Kidney (tissue), 14 donors: Measurements from ENCODE around the gene STPG3. TPM values are rescaled to one million over a fixed set of nuclear protein-coding genes. Genes with fewer than 3 reads are reported as not detected.

Experiments used
- DNase-seq, 5 donors: peaks; one replicate each; pipeline ENCODE4 v3.0.0-alpha.2; 2013 to 2020
- FAIRE-seq: peaks from 2 replicates; lab custom pipeline; 2012; peaks lifted over from hg19 to GRCh38; lab: Jason Lieb, UNC
- H3K27ac ChIP-seq, 2 donors: one replicate each; pipeline ENCODE4 v1.7.0; 2013; ENCODE audit warnings: low read depth in 2 of 2, low read length in 2 of 2, inconsistent platforms in 1 of 2
- H3K27me3 ChIP-seq: one replicate; pipeline ENCODE4 v1.7.1; 2013; ENCODE audit warnings: low read length, inconsistent platforms; ENCODE audit not compliant: control insufficient read depth, insufficient read depth
- H3K36me3 ChIP-seq, 3 donors: one replicate each; pipeline versions ENCODE4 v1.7.0 to v1.7.1; 2013; ENCODE audit warnings: low read length in 3 of 3, control low read depth in 1 of 3, inconsistent platforms in 1 of 3; ENCODE audit not compliant: insufficient read depth in 3 of 3, control insufficient read depth in 2 of 3
- H3K4me1 ChIP-seq, 3 donors: one replicate each; pipeline versions ENCODE4 v1.7.0 to v1.7.1; 2013; ENCODE audit warnings: low read length in 3 of 3, inconsistent platforms in 1 of 3, low read depth in 1 of 3; ENCODE audit not compliant: control insufficient read depth in 2 of 3, insufficient read depth in 2 of 3
- H3K4me3 ChIP-seq, 3 donors: one replicate each; pipeline versions ENCODE4 v1.7.0 to v1.8.1; 2013; ENCODE audit warnings: low read length in 3 of 3, control low read depth in 1 of 3, inconsistent platforms in 1 of 3
- H3K9ac ChIP-seq, 3 donors: one replicate each; pipeline versions ENCODE4 v1.7.0 to v1.7.1; 2013; ENCODE audit warnings: low read length in 3 of 3, control low read depth in 1 of 3, inconsistent platforms in 1 of 3
- H3K9me3 ChIP-seq, 3 donors: one replicate each; pipeline versions ENCODE4 v1.7.0 to v1.7.1; 2013; ENCODE audit warnings: low read length in 3 of 3, control low read depth in 1 of 3, inconsistent platforms in 1 of 3; ENCODE audit not compliant: control insufficient read depth in 2 of 3, insufficient read depth in 1 of 3
- intact Hi-C: fragments of 100-400 bp; cut with DNase I; formaldehyde crosslinking; loops from one replicate; pipeline ENCODE4 v1.11.1; 2022
- polyA plus RNA-seq: library from polyadenylated mRNA; stranded (reverse); fragments of 350-450 nt; fragmentation: Illumina TruSeq; extraction: RNeasy Lipid Tissue Mini Kit (QIAGEN cat#74804); gene quantifications from one replicate; pipeline ENCODE4 v1.2.3, GENCODE V29; 2014; ENCODE audit warnings: low read depth, low replicate concordance; ENCODE audit not compliant: insufficient read depth
- total RNA-seq: library from RNA; stranded (reverse); fragmentation: NEBNext Ultra II Directional; extraction: Animal tissue kit (Norgen Biotek cat#: 25700); gene quantifications from one replicate; pipeline ENCODE4 v1.2.1, GENCODE V29; 2021
- TF ChIP-seq, protein P1 (sequence below): IDR thresholded peaks from 3 replicates; pipeline ENCODE4 v1.5.1; 2012; ENCODE audit warnings: mild to moderate bottlenecking, moderate library complexity, borderline replicate concordance; ENCODE audit not compliant: insufficient read depth; ENCODE audit errors: extremely low read depth
- donor health status: control.
- donor health status: control.
- donor health status: control.
- donor health status: control.
- donor health status: control.
- donor health status: DM: yes; HTN: yes; CAD: no.
- donor health status: Normal renal cell carcinoma (clear cell type).

The STPG3 gene
- total and polyA plus RNA-seq, 2 donors from 2014 or later = 0.38 TPM; not detected in 1

DNA sequence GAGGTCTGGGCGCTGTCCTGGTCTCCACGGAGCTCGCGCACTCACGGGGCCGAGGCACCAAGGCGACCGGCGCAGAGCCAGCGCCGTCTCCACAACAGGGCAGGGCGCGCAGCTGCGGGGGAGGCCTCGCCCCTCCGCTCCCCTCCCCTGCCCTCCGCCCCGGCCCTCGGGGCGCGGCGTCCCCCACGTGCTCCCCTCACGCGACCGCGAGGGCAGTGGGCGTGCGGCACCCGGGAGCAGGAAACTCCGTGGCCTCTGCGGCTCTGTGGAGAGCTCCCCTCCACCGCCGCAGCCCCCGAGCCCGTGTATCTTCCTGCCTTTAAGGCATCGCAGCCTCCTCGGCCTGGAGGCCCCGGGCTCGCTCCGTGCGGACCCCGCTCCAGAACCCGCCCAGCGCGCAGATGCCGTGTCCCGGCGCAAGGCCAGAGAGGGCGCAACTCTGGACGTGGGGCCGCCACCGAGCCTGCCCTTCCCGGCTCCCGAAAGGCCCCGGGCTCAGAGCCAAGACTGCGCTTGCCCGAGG is 10.7 kb upstream of the STPG3 start:
- H3K27me3 ChIP-seq = no peaks in the 10 kb centered on the region

GRCh38 chr9:137240841-137241489 is 10.1 kb upstream of the STPG3 start, which contains the start of gene TUBB4B:
TSS of gene TUBB4B (plus strand) at chr9:137241287. CDS start at chr9:137241361, 74 bp downstream.
- H3K36me3 ChIP-seq = peaks cover 2 to 13% (median 6%) of the 10 kb centered on the region in 3 donors
- intact Hi-C loops = no loop called here
- H3K4me1 ChIP-seq = peaks cover 0 to 23% (median 11%) of the 10 kb centered on the region in 3 donors
- DNase-seq (peak; percentile 99 to 100 (median 100)), FAIRE-seq (peak; percentile 99)
- peak within 1 kb of the TSS; percentile 22 to 77 (median 73) for H3K9ac ChIP-seq
- TF ChIP-seq, protein P1, sequence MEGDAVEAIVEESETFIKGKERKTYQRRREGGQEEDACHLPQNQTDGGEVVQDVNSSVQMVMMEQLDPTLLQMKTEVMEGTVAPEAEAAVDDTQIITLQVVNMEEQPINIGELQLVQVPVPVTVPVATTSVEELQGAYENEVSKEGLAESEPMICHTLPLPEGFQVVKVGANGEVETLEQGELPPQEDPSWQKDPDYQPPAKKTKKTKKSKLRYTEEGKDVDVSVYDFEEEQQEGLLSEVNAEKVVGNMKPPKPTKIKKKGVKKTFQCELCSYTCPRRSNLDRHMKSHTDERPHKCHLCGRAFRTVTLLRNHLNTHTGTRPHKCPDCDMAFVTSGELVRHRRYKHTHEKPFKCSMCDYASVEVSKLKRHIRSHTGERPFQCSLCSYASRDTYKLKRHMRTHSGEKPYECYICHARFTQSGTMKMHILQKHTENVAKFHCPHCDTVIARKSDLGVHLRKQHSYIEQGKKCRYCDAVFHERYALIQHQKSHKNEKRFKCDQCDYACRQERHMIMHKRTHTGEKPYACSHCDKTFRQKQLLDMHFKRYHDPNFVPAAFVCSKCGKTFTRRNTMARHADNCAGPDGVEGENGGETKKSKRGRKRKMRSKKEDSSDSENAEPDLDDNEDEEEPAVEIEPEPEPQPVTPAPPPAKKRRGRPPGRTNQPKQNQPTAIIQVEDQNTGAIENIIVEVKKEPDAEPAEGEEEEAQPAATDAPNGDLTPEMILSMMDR = no peak
- H3K9me3 ChIP-seq = no peaks in the 10 kb centered on the region
- H3K27ac ChIP-seq = peak within 1 kb of the TSS; percentile 91 to 98
- H3K27me3 ChIP-seq = no peaks in the 10 kb centered on the region
- peak within 1 kb of the TSS; percentile 48 to 76 (median 70) for H3K4me3 ChIP-seq

More for the DNA sequence above, 10.7 kb upstream of the STPG3 start:
- H3K4me1 ChIP-seq = peaks cover 0 to 23% (median 11%) of the 10 kb centered on the region in 3 donors
- no peaks in the 10 kb centered on the region for H3K9me3 ChIP-seq
- DNase-seq (peak; percentile 73 to 96 (median 86)), FAIRE-seq (no peak)
- TF ChIP-seq, protein P1 = no peak
- peak overlapping the region in 1 of 3 donors; percentile 73 for H3K9ac ChIP-seq
- peak overlapping the region; percentile 24 to 64 (median 41) for H3K4me3 ChIP-seq
- intact Hi-C loops = no loop called here
- H3K36me3 ChIP-seq = peaks cover 2 to 13% (median 6%) of the 10 kb centered on the region in 3 donors
- peak overlapping the region; percentile 91 to 98 for H3K27ac ChIP-seq

- peaks cover 2 to 13% (median 6%) of the 10 kb centered on the region in 3 donors for H3K36me3 ChIP-seq
- intact Hi-C loops = no loop called here
- peaks cover 0 to 19% (median 11%) of the 10 kb centered on the region in 3 donors for H3K4me1 ChIP-seq
- H3K9ac ChIP-seq = peak overlapping the region; percentile 22 to 77 (median 71)
- peak overlapping the region; percentile 83 to 90 for H3K27ac ChIP-seq
- DNase-seq (peak in 1 of 5 donors; percentile 90), FAIRE-seq (no peak)
- TF ChIP-seq, protein P1 = no peak
- H3K27me3 ChIP-seq = no peaks in the 10 kb centered on the region
- no peaks in the 10 kb centered on the region for H3K9me3 ChIP-seq
- peak overlapping the region; percentile 48 to 76 (median 70) for H3K4me3 ChIP-seq
These were observed 9.4 kb upstream of the STPG3 start for GRCh38 chr9:137241490-137242268.
